ENCODE data around the gene HPSE2. TPM values are rescaled to one million over a fixed set of nuclear protein-coding genes. Genes with fewer than 3 reads are reported as not detected.

HPSE2 gene
- total and polyA plus RNA-seq, 2 donors (not counting 1 experiment from before 2014, with no cell fraction given) = not detected

GRCh38 chr10:98885378-98885777 lies 350.3 kb downstream of the HPSE2 start:
- H3K9ac ChIP-seq (ENCODE audit: low read length) = no peak overlapping the region
- intact Hi-C loops (cut with micrococcal nuclease) = no loop called here
- ATAC-seq (ENCODE audit: low read depth) = no peak
- ChIA-PET POLR2A (no interaction called here), CTCF (no interaction called here)
- no peaks in the 10 kb centered on the region for H3K4me1 ChIP-seq (ENCODE audit: control insufficient read depth in 2 of 2, insufficient read depth in 2 of 2, low read length in 2 of 2)
- Mint-ChIP-seq H3K27ac (no peak overlapping the region), H3K4me3 (no peak overlapping the region), H3K9me3 (ENCODE audit: insufficient read depth) (no peaks in the 10 kb centered on the region), H3K4me1 (no peaks in the 10 kb centered on the region), H3K27me3 (peaks cover 3% of the 10 kb centered on the region)
- no peaks in the 10 kb centered on the region for H3K9me3 ChIP-seq (ENCODE audit: control extremely low read depth in 1 of 3, control insufficient read depth in 2 of 3, insufficient read depth in 1 of 3, low read length in 2 of 3)
- TF ChIP-seq EZH2 (IDR thresholded peaks at IDR 0.05; ENCODE audit: borderline replicate concordance, insufficient read depth, low read depth, low read length, poor library complexity, severe bottlenecking) = no peak
- no peak for TF ChIP-seq CTCF (IDR thresholded peaks at IDR 0.05)
- H3K27me3 ChIP-seq (replicated peaks in 1 of 4; ENCODE audit: control extremely low read depth in 1 of 4, control insufficient read depth in 3 of 4, insufficient read depth in 4 of 4, low read length in 3 of 4) = no peaks in the 10 kb centered on the region
- DNase-seq = no peak
- H3K79me2 ChIP-seq (ENCODE audit: control insufficient read depth, insufficient read depth, low read length) = no peaks in the 10 kb centered on the region
- H3K27ac ChIP-seq (ENCODE audit: low read length in 2 of 2) = no peak overlapping the region
- H3K4me2 ChIP-seq (replicated peaks; ENCODE audit: low read depth, low read length, poor library complexity, severe bottlenecking) = no peak overlapping the region
- H3K36me3 ChIP-seq (replicated peaks in 1 of 2; ENCODE audit: control extremely low read depth in 1 of 2, control insufficient read depth in 1 of 2, extremely low read depth in 1 of 2, insufficient read depth in 2 of 2, low read length in 1 of 2) = no peaks in the 10 kb centered on the region
- no peak overlapping the region for H2AFZ ChIP-seq (ENCODE audit: insufficient read depth, low read depth, low read length, poor library complexity, severe bottlenecking)
- H3K4me3 ChIP-seq (ENCODE audit: control extremely low read depth in 1 of 5, extremely low read depth in 1 of 5, insufficient read depth in 1 of 5, low read depth in 2 of 5, low read length in 4 of 5) = no peak overlapping the region
- no peaks in the 10 kb centered on the region for H4K20me1 ChIP-seq (ENCODE audit: control insufficient read depth, insufficient read depth, low read length, poor library complexity, severe bottlenecking)

GRCh38 chr10:98881789-98882188 lies 353.9 kb downstream of the HPSE2 start:
- no peak for ATAC-seq (ENCODE audit: low read depth)
- no peaks in the 10 kb centered on the region for H3K9me3 Mint-ChIP-seq (ENCODE audit: insufficient read depth)

More at GRCh38 chr10:98881789-98882188, 353.9 kb downstream of the HPSE2 start:
- peaks cover 8% of the 10 kb centered on the region for H3K27me3 Mint-ChIP-seq
- DNase-seq = no peak
- CTCF ChIA-PET = no interaction called here
- POLR2A ChIA-PET = no interaction called here
- Histone ChIP-seq H3K4me1 (ENCODE audit: control insufficient read depth in 2 of 2, insufficient read depth in 2 of 2, low read length in 2 of 2) (no peaks in the 10 kb centered on the region), H3K9me3 (ENCODE audit: control extremely low read depth in 1 of 3, control insufficient read depth in 2 of 3, insufficient read depth in 1 of 3, low read length in 2 of 3) (no peaks in the 10 kb centered on the region), H3K4me2 (replicated peaks; ENCODE audit: low read depth, low read length, poor library complexity, severe bottlenecking) (no peak overlapping the region), H3K79me2 (ENCODE audit: control insufficient read depth, insufficient read depth, low read length) (no peaks in the 10 kb centered on the region), H4K20me1 (ENCODE audit: control insufficient read depth, insufficient read depth, low read length, poor library complexity, severe bottlenecking) (no peaks in the 10 kb centered on the region), H3K9ac (ENCODE audit: low read length) (no peak overlapping the region), H3K27ac (ENCODE audit: low read length in 2 of 2) (no peak overlapping the region), H3K36me3 (replicated peaks in 1 of 2; ENCODE audit: control extremely low read depth in 1 of 2, control insufficient read depth in 1 of 2, extremely low read depth in 1 of 2, insufficient read depth in 2 of 2, low read length in 1 of 2) (no peaks in the 10 kb centered on the region), H3K4me3 (ENCODE audit: control extremely low read depth in 1 of 5, extremely low read depth in 1 of 5, insufficient read depth in 1 of 5, low read depth in 2 of 5, low read length in 4 of 5) (no peak overlapping the region), H2AFZ (ENCODE audit: insufficient read depth, low read depth, low read length, poor library complexity, severe bottlenecking) (no peak overlapping the region), H3K27me3 (replicated peaks in 1 of 4; ENCODE audit: control extremely low read depth in 1 of 4, control insufficient read depth in 3 of 4, insufficient read depth in 4 of 4, low read length in 3 of 4) (no peaks in the 10 kb centered on the region)
- intact Hi-C loops (cut with micrococcal nuclease) = no loop called here
- WGBS (ENCODE audit: insufficient coverage) = 78% methylated on average over 1 of the region's 1 CpG
- no peak overlapping the region for H3K27ac Mint-ChIP-seq
- TF ChIP-seq EZH2 (IDR thresholded peaks at IDR 0.05; ENCODE audit: borderline replicate concordance, insufficient read depth, low read depth, low read length, poor library complexity, severe bottlenecking) (no peak), CTCF (IDR thresholded peaks at IDR 0.05) (no peak)
- no peaks in the 10 kb centered on the region for H3K4me1 Mint-ChIP-seq
- no peak overlapping the region for H3K4me3 Mint-ChIP-seq
